Gastrocnemius medialis (tissue), 4 donors: Measurements from ENCODE around the gene RETREG1. TPM values are rescaled to one million over a fixed set of nuclear protein-coding genes. Genes with fewer than 3 reads are reported as not detected.
"Not testable (repeated sequence)": the region's sequence is repeated elsewhere in the genome, so short reads cannot be mapped to it uniquely, and the experiment has no call there.

Experiments
- ATAC-seq, 2 donors: fragments of 150-250 bp; one replicate each; pipeline ENCODE4 v1.9.1; 2016
- DNase-seq, 2 donors: peaks; one replicate each; pipeline ENCODE4 v3.0.0-alpha.2; 2019
- H3K27ac ChIP-seq, 4 donors: fragments of 200-600 bp; sonication (generic); 1 replicate in 1 of 4; 2 replicates in 3 of 4; pipeline ENCODE4 v1.5.1; 2016 to 2018; ENCODE audit warnings: mild to moderate bottlenecking in 2 of 4, moderate library complexity in 1 of 4
- H3K27me3 ChIP-seq, 3 donors: fragments of 200-600 bp; sonication (generic) in 2 of 3; 1 replicate in 1 of 3; 2 replicates in 2 of 3; pipeline versions ENCODE4 v1.5.1 to v1.6.0; 2016 to 2019; ENCODE audit warnings: mild to moderate bottlenecking in 1 of 3, moderate library complexity in 1 of 3
- H3K36me3 ChIP-seq, 2 donors: fragments of 200-600 bp; sonication (generic) in 1 of 2; one replicate each; pipeline ENCODE4 v1.5.1; 2017 to 2018
- H3K4me1 ChIP-seq, 2 donors: fragments of 200-600 bp; sonication (generic) in 1 of 2; one replicate each; pipeline ENCODE4 v1.5.1; 2016 to 2017; ENCODE audit warnings: mild to moderate bottlenecking in 2 of 2
- H3K4me3 ChIP-seq, 4 donors: fragments of 200-600 bp; sonication (generic) in 3 of 4; 1 replicate in 1 of 4; 2 replicates in 3 of 4; pipeline ENCODE4 v1.5.1; 2016 to 2019; ENCODE audit warnings: mild to moderate bottlenecking in 2 of 4
- H3K9me3 ChIP-seq, 3 donors: fragments of 200-600 bp; sonication (generic) in 2 of 3; 1 replicate in 1 of 3; 2 replicates in 2 of 3; pipeline ENCODE4 v1.5.1; 2016 to 2019
- POLR2A ChIP-seq, 2 donors: fragments of 450-650 bp; IDR thresholded peaks; one replicate each; pipeline ENCODE4 v1.6.1; 2017; ENCODE audit warnings: antibody characterized with exemption in 2 of 2, mild to moderate bottlenecking in 2 of 2, moderate library complexity in 2 of 2
- in situ Hi-C, 4 donors: fragments of 200-750 bp; cut with MboI; loops; one replicate each; pipeline versions ENCODE4 v1.15.0 to v1.8.0; 2017; ENCODE audit warnings: low sequenced_read_pairs in 4 of 4
- intact Hi-C: fragments of 100-400 bp; cut with DNase I; formaldehyde crosslinking; loops from one replicate; pipeline ENCODE4 v1.15.1; 2023; ENCODE audit warnings: low total_unique reads
- total RNA-seq, 4 donors: library from RNA; depleted of rRNA; stranded (reverse); fragments of >200 nt; gene quantifications; one replicate each; pipeline versions ENCODE4 v1.1.0 to v1.2.3, GENCODE V29; 2016
- TF ChIP-seq, protein P1 (sequence below), 5 experiments: fragments of 450-650 bp in 3 of 5; fragments of 200-600 bp in 2 of 5; sonication (generic) in 2 of 5; IDR thresholded peaks in 4 of 5; conservative IDR thresholded peaks in 1 of 5; 1 replicate in 4 of 5; 2 replicates in 1 of 5; pipeline ENCODE4 v1.5.1; 2016 to 2019; ENCODE audit warnings: antibody characterized with exemption in 5 of 5, mild to moderate bottlenecking in 3 of 5, moderate library complexity in 3 of 5

RETREG1 gene
- total RNA-seq, 4 donors from 2014 or later = 94.2 to 380 (median 305) TPM

DNA sequence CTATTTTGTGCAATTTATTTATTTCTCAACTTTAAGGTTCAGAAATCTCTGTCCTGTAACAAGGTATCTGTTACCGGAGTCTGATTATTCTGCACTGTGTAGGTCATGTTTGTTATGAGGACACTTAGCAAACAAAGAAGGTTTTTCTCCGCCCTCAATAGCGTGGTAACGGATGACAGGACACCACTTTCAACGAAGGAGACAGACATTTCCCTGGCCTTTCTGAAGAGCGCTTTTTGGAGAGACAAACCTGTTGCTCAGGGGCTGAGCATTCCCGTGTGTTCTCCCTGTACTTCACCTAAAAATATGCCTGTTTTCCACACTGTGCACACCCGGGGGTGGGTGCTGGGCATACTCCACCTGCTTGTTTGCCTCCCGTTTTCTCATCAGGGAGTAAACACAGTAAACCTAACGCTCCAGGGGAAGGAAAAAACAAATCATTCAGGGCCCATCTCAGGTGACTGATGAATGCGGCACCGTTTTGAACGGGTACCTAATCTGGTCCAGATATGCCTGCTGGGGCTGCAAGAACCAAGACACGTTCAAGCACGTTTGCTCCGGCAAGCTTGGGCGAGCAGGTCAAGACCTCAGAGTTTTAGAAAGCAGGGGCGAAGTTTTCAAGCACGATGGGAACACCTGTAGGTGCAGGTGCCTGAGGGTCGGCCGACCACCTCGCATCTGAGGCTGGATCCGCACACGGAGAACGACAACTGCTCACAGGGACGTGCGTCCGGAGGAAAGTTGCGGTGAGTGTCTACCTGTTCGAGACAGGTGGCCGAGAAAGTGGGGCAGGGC lies 859 bp downstream of the RETREG1 start:
- peaks cover 0 to 10% of the 10 kb centered on the region in 2 donors for H3K4me1 ChIP-seq
- no peak overlapping the region for H3K27ac ChIP-seq
- DNase-seq (no peak), ATAC-seq (peak in 1 of 2 donors; percentile 8)
- peak overlapping the region; percentile 52 to 76 (median 68) for H3K4me3 ChIP-seq
- no peaks in the 10 kb centered on the region for H3K36me3 ChIP-seq
- H3K27me3 ChIP-seq = no peaks in the 10 kb centered on the region
- no peaks in the 10 kb centered on the region for H3K9me3 ChIP-seq
- in situ Hi-C loops = no loop called here
- intact Hi-C loops = no loop called here
- no peak for TF ChIP-seq POLR2A (IDR thresholded peaks at IDR 0.05)
- TF ChIP-seq, protein P1, sequence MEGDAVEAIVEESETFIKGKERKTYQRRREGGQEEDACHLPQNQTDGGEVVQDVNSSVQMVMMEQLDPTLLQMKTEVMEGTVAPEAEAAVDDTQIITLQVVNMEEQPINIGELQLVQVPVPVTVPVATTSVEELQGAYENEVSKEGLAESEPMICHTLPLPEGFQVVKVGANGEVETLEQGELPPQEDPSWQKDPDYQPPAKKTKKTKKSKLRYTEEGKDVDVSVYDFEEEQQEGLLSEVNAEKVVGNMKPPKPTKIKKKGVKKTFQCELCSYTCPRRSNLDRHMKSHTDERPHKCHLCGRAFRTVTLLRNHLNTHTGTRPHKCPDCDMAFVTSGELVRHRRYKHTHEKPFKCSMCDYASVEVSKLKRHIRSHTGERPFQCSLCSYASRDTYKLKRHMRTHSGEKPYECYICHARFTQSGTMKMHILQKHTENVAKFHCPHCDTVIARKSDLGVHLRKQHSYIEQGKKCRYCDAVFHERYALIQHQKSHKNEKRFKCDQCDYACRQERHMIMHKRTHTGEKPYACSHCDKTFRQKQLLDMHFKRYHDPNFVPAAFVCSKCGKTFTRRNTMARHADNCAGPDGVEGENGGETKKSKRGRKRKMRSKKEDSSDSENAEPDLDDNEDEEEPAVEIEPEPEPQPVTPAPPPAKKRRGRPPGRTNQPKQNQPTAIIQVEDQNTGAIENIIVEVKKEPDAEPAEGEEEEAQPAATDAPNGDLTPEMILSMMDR (IDR thresholded peaks at IDR 0.05 in 4 of 5, conservative IDR thresholded peaks at IDR 0.05 in 1 of 5) = no peak

- H3K27ac ChIP-seq = no peak overlapping the region
- H3K36me3 ChIP-seq = no peaks in the 10 kb centered on the region
- no peak for TF ChIP-seq POLR2A (IDR thresholded peaks at IDR 0.05)
- TF ChIP-seq, protein P1 (IDR thresholded peaks at IDR 0.05 in 4 of 5, conservative IDR thresholded peaks at IDR 0.05 in 1 of 5) = no peak
- in situ Hi-C loops (no loop called here), intact Hi-C loops (no loop called here)
- no peaks in the 10 kb centered on the region for H3K9me3 ChIP-seq
- ATAC-seq (no peak), DNase-seq (no peak)
- no peaks in the 10 kb centered on the region for H3K27me3 ChIP-seq
- H3K4me1 ChIP-seq = peaks cover 0 to 6% of the 10 kb centered on the region in 2 donors
- H3K4me3 ChIP-seq = no peak overlapping the region
These were observed 4.8 kb downstream of the RETREG1 start for GRCh38 chr5:16612007-16612406.

DNA sequence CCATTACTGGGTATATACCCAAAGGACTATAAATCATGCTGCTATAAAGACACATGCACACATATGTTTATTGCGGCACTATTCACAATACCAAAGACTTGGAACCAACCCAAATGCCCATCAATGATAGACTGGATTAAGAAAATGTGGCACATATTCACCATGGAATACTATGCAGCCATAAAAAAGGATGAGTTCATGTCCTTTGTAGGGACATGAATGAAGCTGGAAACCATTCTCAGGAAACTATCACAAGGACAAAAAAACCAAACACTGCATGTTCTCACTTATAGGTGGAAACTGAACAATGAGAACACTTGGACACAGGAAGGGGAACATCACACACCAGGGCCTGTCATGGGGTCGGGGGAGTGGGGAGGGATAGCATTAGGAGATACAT lies 5.9 kb downstream of the RETREG1 start:
- H3K4me1 ChIP-seq, ATAC-seq, H3K27me3 ChIP-seq, H3K4me3 ChIP-seq, in situ Hi-C loops, DNase-seq, H3K9me3 ChIP-seq, intact Hi-C loops, H3K36me3 ChIP-seq, H3K27ac ChIP-seq: not testable (repeated sequence)

GRCh38 chr5:16609412-16609811 lies 7.4 kb downstream of the RETREG1 start:
- Histone ChIP-seq H3K27ac (no peak overlapping the region), H3K9me3 (no peaks in the 10 kb centered on the region), H3K4me1 (no peaks in the 10 kb centered on the region), H3K27me3 (no peaks in the 10 kb centered on the region), H3K36me3 (no peaks in the 10 kb centered on the region), H3K4me3 (no peak overlapping the region)
- DNase-seq (no peak), ATAC-seq (no peak)
- in situ Hi-C loops (no loop called here), intact Hi-C loops (no loop called here)
- TF ChIP-seq POLR2A (IDR thresholded peaks at IDR 0.05) = no peak
- TF ChIP-seq, protein P1 (IDR thresholded peaks at IDR 0.05 in 4 of 5, conservative IDR thresholded peaks at IDR 0.05 in 1 of 5) = no peak

DNA sequence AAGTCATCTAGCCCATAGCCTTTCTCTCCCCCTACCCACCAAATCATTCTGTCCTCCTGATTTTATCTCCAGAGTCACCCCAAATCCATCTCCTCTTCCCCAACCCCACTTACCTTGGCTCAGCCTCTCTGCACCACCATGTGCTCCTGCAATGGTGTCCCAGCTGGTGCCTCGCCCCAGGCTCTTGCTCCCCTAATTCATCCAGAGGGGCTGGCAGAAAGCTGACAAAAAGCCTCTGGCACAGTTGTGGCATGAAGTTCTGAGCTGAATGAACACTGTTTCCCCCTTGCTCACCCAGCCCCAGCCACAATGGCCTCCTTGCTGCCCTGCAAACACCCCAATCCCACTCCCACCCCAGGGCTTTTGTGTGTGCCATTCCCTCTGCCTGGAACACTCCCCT lies 10.2 kb downstream of the RETREG1 start:
- no peak overlapping the region for H3K27ac ChIP-seq
- TF ChIP-seq, protein P1 (IDR thresholded peaks at IDR 0.05 in 4 of 5, conservative IDR thresholded peaks at IDR 0.05 in 1 of 5) = no peak
- TF ChIP-seq POLR2A (IDR thresholded peaks at IDR 0.05) = no peak
- ATAC-seq (no peak), DNase-seq (no peak)
- H3K27me3 ChIP-seq = no peaks in the 10 kb centered on the region
- intact Hi-C loops (no loop called here), in situ Hi-C loops (no loop called here)
- no peaks in the 10 kb centered on the region for H3K36me3 ChIP-seq
- no peaks in the 10 kb centered on the region for H3K4me1 ChIP-seq
- no peak overlapping the region for H3K4me3 ChIP-seq
- no peaks in the 10 kb centered on the region for H3K9me3 ChIP-seq
